Lung (tissue), 12 donors: ENCODE measurements around the gene LGR6. TPM values are rescaled to one million over a fixed set of nuclear protein-coding genes. Genes with fewer than 3 reads are reported as not detected.

Experiments
- ATAC-seq: fragments of 200-7000 bp; cut with Tn5 transposase; one replicate; pipeline ENCODE4 v1.9.1; 2020; ENCODE audit warnings: moderate number of reproducible peaks; ENCODE audit not compliant: insufficient read depth, low FRiP score
- DNase-seq, 3 donors: peaks; one replicate each; pipeline ENCODE4 v3.0.0-alpha.2; 2013 to 2017
- H3K27ac ChIP-seq, 2 donors: one replicate each; pipeline ENCODE4 v1.5.1; 2013; ENCODE audit warnings: mild to moderate bottlenecking in 2 of 2, moderate library complexity in 2 of 2, control low read depth in 1 of 2, inconsistent platforms in 1 of 2, low read depth in 1 of 2, low read length in 1 of 2
- H3K27me3 ChIP-seq, 3 donors: one replicate each; pipeline ENCODE4 v1.5.1; 2013; ENCODE audit warnings: low read length in 2 of 3; ENCODE audit not compliant: control insufficient read depth in 3 of 3, insufficient read depth in 3 of 3
- H3K36me3 ChIP-seq, 4 donors: one replicate each; pipeline ENCODE4 v1.5.1; 2013; ENCODE audit warnings: low read length in 4 of 4, mild to moderate bottlenecking in 1 of 4, moderate library complexity in 1 of 4; ENCODE audit not compliant: control insufficient read depth in 4 of 4, insufficient read depth in 4 of 4
- H3K4me1 ChIP-seq, 5 donors: one replicate each; pipeline ENCODE4 v1.5.1; 2013; ENCODE audit warnings: low read length in 5 of 5, mild to moderate bottlenecking in 2 of 5, moderate library complexity in 1 of 5; ENCODE audit not compliant: control insufficient read depth in 5 of 5, insufficient read depth in 5 of 5
- H3K4me3 ChIP-seq: one replicate; pipeline ENCODE4 v1.5.1; 2013; ENCODE audit warnings: mild to moderate bottlenecking, control low read depth, moderate library complexity
- H3K9ac ChIP-seq, 2 donors: one replicate each; pipeline ENCODE4 v1.5.1; 2013; ENCODE audit warnings: low read length in 2 of 2, control low read depth in 1 of 2; ENCODE audit not compliant: insufficient read depth in 1 of 2
- H3K9me3 ChIP-seq, 4 donors: one replicate each; pipeline ENCODE4 v1.5.1; 2013; ENCODE audit warnings: low read length in 3 of 4, mild to moderate bottlenecking in 1 of 4, moderate library complexity in 1 of 4; ENCODE audit not compliant: control insufficient read depth in 4 of 4, insufficient read depth in 3 of 4
- WGBS, 2 donors: extraction: QIAGEN DNeasy Blood & Tissue Kit; methylation state at CpG; one replicate each; pipeline ENCODE4 v1.1.7; 2013; 5-methylcytosine and 5-hydroxymethylcytosine counted together
- polyA plus RNA-seq, 2 donors: library from polyadenylated mRNA; stranded (reverse); fragments of 200-250 nt; gene quantifications; one replicate each; pipeline ENCODE4 v1.2.1, GENCODE V29; 2013
- total RNA-seq, 2 donors: library from RNA; depleted of rRNA in 1 of 2; stranded (reverse); fragments of >200 nt in 1 of 2; gene quantifications; one replicate each; pipeline ENCODE4 v1.2.1, GENCODE V29; 2014 to 2021
- TF ChIP-seq, protein P1 (sequence below): IDR thresholded peaks from 2 replicates; pipeline ENCODE4 v1.5.1; 2012; ENCODE audit warnings: mild to moderate bottlenecking; ENCODE audit errors: control extremely low read depth, extremely low read depth
- donor health status: control.
- donor health status: control.
- donor health status: Bipolar disorder and iron deficiency.
- donor health status: healthy.
- donor health status: DM: yes; HTN: yes; CAD: no.

The LGR6 gene
- total and polyA plus RNA-seq, 4 donors, result 0.57 to 4.1 (median 1.3) TPM

DNA sequence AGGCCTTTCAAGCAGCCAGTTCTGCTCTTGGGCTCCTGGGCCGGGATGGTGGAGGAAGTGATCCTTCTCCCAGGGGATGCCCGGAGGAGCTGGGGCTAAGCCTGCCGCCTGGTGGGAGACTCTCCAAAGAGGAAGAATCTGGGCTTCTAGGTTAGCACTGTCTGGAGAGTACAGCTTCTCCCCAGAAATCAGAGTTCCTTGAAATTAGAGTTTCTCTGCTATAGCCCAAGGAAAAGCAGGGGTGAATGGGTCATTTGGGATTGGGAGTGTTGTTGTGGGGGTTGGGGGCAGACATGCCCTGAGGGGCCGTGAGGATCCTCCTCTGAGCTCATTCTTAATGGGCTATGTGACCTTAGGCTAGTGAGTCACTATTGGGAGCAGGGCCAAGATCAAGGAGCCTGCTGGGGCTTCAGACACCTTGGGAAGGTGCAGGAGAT is 6.5 kb downstream of the LGR6 start:
- no peak for DNase-seq
- H3K9me3 ChIP-seq, result no peaks in the 10 kb centered on the region
- no peak for ATAC-seq
- H3K36me3 ChIP-seq, result no peaks in the 10 kb centered on the region
- peaks cover 0 to 6% (median 3%) of the 10 kb centered on the region in 3 donors for H3K27me3 ChIP-seq
- H3K9ac ChIP-seq, result no peak overlapping the region
- TF ChIP-seq, protein P1, sequence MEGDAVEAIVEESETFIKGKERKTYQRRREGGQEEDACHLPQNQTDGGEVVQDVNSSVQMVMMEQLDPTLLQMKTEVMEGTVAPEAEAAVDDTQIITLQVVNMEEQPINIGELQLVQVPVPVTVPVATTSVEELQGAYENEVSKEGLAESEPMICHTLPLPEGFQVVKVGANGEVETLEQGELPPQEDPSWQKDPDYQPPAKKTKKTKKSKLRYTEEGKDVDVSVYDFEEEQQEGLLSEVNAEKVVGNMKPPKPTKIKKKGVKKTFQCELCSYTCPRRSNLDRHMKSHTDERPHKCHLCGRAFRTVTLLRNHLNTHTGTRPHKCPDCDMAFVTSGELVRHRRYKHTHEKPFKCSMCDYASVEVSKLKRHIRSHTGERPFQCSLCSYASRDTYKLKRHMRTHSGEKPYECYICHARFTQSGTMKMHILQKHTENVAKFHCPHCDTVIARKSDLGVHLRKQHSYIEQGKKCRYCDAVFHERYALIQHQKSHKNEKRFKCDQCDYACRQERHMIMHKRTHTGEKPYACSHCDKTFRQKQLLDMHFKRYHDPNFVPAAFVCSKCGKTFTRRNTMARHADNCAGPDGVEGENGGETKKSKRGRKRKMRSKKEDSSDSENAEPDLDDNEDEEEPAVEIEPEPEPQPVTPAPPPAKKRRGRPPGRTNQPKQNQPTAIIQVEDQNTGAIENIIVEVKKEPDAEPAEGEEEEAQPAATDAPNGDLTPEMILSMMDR, result no peak
- H3K4me1 ChIP-seq, result no peaks in the 10 kb centered on the region
- peak overlapping the region in 1 of 2 donors; percentile 70 for H3K27ac ChIP-seq
- H3K4me3 ChIP-seq, result no peak overlapping the region
- WGBS, 2 donors, result 77% methylated on average over 4 of the region's 4 CpGs

DNA sequence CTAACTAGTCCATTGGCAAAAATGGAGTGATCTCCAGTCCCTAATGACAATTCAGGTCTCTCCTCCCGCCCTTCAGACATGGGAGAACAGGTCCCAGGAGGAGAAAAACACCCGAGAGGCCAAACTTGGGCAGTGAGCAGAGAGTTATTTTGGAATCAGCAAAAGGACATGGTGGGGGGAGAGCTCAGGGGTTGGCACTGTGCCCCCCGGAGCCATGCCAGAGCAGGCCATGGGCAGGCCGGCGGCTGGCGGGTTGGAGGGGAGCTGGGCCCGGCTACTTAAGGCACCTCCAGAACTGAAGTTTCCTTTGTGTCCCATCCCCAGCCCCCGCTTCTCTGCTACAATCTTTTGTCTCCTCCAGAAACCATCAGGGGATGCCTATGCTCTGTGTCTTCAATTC is 7.1 kb downstream of the LGR6 start:
- ATAC-seq, result no peak
- H3K4me1 ChIP-seq, result no peaks in the 10 kb centered on the region
- H3K36me3 ChIP-seq, result no peaks in the 10 kb centered on the region
- peaks cover 0 to 2% (median 0%) of the 10 kb centered on the region in 3 donors for H3K27me3 ChIP-seq
- H3K9ac ChIP-seq, result no peak overlapping the region
- H3K9me3 ChIP-seq, result no peaks in the 10 kb centered on the region
- peak overlapping the region in 1 of 2 donors; percentile 70 for H3K27ac ChIP-seq
- no peak overlapping the region for H3K4me3 ChIP-seq
- 88 to 93% methylated on average over 8 of the region's 8 CpGs for WGBS, 2 donors
- TF ChIP-seq, protein P1, result no peak
- DNase-seq, result no peak

DNA sequence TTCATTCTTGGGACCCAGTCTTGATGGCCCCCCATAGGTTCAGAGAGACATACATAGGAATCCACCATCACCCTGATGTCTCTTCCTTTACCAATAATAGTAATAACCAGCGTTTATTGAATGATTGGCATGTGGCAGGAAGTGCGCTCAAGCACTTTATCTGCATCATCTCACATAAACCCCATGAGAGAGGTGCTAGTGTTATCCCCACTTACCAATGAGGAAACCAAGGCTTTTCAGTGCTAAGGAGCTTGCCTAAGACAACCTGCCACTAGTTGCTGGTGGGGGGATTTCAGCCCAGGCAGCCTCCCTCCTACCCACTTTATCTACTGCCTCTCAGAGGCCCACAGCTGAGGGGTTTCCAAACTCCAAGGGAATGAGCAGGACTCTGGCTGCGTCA is 7.7 kb downstream of the LGR6 start:
- no peaks in the 10 kb centered on the region for H3K4me1 ChIP-seq
- H3K36me3 ChIP-seq, result no peaks in the 10 kb centered on the region
- no peak for ATAC-seq
- WGBS, 2 donors, result 70 to 75% methylated on average over 3 of the region's 3 CpGs
- TF ChIP-seq, protein P1, result no peak
- no peak overlapping the region for H3K9ac ChIP-seq
- DNase-seq, result no peak
- no peak overlapping the region for H3K4me3 ChIP-seq
- H3K27me3 ChIP-seq, result no peaks in the 10 kb centered on the region
- H3K27ac ChIP-seq, result no peak overlapping the region
- no peaks in the 10 kb centered on the region for H3K9me3 ChIP-seq

DNA sequence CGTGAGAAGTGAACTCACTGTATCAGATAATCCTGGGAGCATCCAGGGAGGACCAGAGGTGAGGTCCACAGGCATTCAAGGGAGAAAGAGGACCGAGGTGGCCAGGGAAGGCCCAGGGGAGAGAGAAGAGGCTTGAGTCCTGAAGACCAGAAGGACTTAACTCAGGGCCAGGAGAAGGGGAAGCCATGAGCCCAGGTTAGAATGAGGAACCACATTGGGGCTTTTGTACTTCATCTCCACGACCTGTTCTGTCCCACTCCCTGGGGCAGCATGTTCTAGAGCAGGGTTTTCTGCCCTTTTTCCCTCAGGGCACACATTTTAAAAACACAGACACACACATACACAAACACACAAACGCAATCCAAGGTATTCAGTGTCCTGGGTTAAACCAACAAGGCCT is 8.4 kb downstream of the LGR6 start:
- 64 to 65% methylated on average over 4 of the region's 4 CpGs for WGBS, 2 donors
- H3K36me3 ChIP-seq, result no peaks in the 10 kb centered on the region

More for the DNA sequence above, 8.4 kb downstream of the LGR6 start:
- Histone ChIP-seq H3K4me1 (no peaks in the 10 kb centered on the region), H3K27ac (peak overlapping the region in 1 of 2 donors; percentile 39), H3K9me3 (no peaks in the 10 kb centered on the region), H3K9ac (no peak overlapping the region), H3K4me3 (no peak overlapping the region), H3K27me3 (no peaks in the 10 kb centered on the region)
- no peak for ATAC-seq
- TF ChIP-seq, protein P1, result no peak
- no peak for DNase-seq
